ENCODE data around the gene ARF3.

ARF3 gene

DNA sequence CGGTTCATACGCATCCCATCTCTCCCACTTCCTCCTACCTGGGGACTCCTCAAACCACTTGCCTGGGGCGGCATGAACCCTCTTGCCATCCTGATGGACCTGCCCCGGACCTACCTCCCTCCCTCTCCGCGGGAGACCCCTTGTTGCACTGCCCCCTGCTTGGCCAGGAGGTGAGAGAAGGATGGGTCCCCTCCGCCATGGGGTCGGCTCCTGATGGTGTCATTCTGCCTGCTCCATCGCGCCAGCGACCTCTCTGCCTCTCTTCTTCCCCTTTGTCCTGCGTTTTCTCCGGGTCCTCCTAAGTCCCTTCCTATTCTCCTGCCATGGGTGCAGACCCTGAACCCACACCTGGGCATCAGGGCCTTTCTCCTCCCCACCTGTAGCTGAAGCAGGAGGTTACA lies 24.5 kb upstream of the ARF3 start:
- no peak for DNase-seq (ENCODE audit: low read depth)

DNA sequence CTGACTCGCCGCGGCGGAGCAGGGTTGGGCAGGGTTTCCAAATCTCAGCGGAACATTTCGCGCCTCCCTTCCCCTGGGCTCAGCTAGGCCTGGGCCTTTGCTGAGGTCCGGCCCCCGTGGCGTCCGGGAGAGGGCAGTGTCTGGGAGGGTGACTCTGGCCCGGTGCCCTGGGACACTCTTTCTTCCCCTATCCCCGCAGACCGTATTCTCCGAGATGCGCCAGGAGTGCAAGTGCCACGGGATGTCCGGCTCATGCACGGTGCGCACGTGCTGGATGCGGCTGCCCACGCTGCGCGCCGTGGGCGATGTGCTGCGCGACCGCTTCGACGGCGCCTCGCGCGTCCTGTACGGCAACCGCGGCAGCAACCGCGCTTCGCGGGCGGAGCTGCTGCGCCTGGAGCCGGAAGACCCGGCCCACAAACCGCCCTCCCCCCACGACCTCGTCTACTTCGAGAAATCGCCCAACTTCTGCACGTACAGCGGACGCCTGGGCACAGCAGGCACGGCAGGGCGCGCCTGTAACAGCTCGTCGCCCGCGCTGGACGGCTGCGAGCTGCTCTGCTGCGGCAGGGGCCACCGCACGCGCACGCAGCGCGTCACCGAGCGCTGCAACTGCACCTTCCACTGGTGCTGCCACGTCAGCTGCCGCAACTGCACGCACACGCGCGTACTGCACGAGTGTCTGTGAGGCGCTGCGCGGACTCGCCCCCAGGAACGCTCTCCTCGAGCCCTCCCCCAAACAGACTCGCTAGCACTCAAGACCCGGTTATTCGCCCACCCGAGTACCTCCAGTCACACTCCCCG lies 23.9 kb upstream of the ARF3 start:
- no peak for DNase-seq (ENCODE audit: low read depth)

DNA sequence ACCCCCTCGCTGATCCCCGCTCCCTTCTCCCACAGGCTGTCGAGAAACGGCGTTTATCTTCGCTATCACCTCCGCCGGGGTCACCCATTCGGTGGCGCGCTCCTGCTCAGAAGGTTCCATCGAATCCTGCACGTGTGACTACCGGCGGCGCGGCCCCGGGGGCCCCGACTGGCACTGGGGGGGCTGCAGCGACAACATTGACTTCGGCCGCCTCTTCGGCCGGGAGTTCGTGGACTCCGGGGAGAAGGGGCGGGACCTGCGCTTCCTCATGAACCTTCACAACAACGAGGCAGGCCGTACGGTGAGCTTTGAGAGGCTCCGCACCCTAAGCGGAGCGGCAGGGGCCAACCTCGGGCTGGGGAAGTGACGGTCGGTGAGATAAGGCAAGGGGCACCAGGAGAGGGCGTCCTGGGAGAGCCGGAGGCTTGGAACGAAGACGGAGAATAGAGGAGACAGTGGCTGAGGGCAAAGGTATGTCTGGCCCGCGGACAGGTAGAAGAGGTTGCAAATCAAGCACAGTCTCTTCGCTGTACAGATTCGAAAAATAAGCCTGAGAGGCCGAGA lies 23.2 kb upstream of the ARF3 start:
- no peak for DNase-seq (ENCODE audit: low read depth)

- DNase-seq (ENCODE audit: low read depth), result no peak
Measured at GRCh38 chr12:48979602-48980388, 22.5 kb upstream of the ARF3 start.

GRCh38 chr12:48978741-48979601 lies 21.7 kb upstream of the ARF3 start:
- no peak for DNase-seq (ENCODE audit: low read depth)

DNA sequence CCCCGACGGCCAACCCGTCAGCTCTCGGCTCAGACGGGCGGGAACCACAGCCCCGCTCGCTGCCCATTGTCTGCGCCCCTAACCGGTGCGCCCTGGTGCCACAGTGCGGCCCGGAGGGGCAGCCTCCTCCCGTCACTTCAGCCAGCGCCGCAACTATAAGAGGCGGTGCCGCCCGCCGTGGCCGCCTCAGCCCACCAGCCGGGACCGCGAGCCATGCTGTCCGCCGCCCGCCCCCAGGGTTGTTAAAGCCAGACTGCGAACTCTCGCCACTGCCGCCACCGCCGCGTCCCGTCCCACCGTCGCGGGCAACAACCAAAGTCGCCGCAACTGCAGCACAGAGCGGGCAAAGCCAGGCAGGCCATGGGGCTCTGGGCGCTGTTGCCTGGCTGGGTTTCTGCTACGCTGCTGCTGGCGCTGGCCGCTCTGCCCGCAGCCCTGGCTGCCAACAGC lies 21.0 kb upstream of the ARF3 start, which contains the start of gene WNT1:
WNT1 (plus strand) TSS at position 32 of the 450 bp plus-strand sequence; CDS start at position 361, 329 bp downstream.
- no peak for DNase-seq (ENCODE audit: low read depth)

DNA sequence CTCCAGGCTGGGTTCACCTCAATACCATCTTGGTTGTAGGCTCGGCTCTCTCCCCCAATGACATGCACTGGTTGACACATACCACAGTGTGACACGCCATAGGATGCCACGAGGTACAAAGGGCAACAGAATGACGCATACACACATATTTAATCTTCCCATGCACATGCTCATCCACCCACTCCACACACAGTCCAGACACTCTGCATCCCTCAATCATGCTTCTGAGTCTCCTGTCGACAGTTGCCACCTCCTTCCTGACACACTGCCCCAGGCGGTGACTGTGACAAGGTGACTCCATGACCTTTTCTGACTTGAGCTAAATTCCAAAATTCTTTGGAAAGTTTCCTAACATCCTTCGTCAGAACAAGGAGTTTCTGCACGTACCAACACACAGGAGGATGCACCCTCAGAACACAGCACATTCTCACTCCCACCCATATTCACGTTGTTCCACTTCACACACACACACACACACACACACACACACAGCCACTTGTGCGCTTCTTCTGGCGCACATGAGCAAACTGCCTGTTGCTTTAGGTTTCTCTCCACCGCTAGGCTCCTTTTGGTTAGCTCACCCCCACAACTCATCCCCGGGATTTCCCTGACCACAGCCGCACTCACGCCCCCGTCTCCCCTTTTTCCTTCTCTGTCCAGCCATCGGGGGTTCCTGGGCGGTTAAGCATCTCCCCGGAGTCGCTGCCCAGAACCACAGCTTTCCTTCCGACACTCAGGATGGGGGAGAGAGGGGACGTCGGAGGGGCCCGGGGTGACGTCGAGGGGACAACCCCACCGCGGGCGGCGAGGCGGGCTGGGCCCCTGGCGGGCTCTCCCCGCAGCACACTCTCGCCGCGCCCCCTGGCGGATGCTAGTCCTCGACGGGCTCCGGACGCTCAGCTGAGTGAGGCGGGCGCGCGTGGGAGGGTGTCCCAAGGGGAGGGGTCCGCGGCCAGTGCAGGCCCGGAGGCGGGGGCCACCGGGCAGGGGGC lies 20.3 kb upstream of the ARF3 start:
- DNase-seq (ENCODE audit: low read depth), result no peak

GRCh38 chr12:48973941-48974673 lies 16.8 kb upstream of the ARF3 start:
- no peak for DNase-seq (ENCODE audit: low read depth)

DNA sequence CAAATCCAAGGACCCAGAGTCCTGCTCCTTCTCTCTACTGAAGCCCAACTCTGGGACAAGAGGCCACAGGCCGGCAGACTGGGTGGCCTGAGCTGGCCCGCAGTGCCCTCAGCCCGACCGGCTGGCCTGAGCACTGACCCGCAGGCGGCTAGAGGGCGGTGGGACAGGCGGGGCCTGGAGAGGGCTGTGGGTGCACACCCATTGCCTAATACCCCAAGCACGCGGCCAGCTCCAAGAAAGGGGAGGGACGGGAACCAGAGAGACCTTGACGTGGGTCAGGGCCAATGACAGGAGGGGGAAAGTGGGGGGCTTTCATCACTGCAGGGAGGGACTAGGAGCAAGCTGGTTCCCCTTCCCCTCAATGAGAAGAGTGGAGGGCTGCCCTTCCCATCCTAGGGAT lies 16.2 kb upstream of the ARF3 start:
- DNase-seq (ENCODE audit: low read depth), result no peak

DNA sequence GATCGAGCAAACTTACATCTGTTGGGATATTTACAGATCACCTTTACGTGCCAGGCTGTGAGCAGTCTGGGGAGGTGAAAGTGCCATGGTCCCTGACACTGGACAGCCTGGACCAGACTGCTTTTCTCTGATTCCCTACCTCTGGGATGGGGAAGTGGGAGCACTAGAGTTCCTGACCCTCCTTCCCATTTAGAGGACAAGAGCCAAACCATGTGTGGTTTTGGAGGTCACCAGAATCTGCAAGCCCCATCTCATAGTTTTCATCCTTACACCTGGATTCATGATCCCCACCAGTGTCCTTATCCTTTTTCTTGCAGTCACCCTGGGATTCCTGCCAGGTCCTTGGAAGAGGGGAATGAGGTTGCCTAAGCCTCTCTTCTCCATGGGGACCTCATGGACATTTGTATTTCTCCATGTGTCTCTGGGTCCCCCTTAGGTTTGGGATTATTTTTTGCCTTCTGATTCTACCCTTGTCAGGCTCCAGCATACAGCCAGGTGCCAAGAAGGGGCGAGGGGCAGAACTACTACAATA lies 15.7 kb upstream of the ARF3 start:
- DNase-seq (ENCODE audit: low read depth), result no peak

GRCh38 chr12:48972213-48972951 lies 15.1 kb upstream of the ARF3 start:
- DNase-seq (ENCODE audit: low read depth), result no peak

GRCh38 chr12:48970702-48971334 lies 13.5 kb upstream of the ARF3 start:
- no peak for DNase-seq (ENCODE audit: low read depth)

DNA sequence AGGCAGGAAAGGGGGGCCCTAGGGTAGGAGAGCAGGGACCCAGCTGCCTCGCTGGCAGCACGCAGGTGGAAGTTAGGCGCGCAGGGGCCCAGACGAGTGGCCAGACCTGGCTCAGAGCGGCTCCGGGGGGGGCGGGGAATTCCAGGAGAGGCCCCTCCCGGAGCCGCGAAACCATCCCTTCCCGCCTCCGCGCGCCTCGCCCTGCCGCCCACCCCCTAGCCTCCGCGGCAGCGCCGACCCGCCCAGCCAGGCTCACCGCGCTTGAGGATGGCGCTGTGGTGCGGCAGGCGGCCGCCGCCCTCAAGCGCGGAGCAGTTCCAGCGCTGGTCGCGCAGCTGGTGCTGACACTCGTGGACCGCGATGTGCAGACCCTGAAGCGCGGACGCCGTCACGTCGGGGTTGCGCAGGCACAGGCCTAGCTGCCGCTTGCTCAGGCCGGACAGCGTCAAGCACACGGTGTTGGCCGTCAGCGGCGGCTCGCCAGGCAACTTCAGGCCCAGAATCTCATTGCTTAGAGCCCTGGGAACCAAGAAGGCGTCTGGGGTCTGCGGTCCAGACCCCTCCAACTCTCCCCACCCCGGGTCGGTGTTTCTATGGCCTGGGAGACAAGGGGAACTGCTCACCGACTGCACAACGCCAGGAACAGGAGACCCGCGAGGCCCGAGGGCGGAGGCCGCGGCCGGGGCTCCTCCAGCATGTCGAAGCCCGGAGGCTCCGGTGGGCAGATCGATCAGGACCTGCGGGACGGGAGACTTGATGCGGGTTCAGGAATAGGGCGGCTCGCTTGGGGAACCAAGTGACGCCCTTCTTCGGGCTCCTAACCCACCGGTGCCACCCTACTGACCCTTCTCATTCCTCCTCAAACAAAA lies 12.8 kb upstream of the ARF3 start:
- no peak for DNase-seq (ENCODE audit: low read depth)

GRCh38 chr12:48969160-48969771 lies 12.0 kb upstream of the ARF3 start:
- no peak for DNase-seq (ENCODE audit: low read depth)

- DNase-seq (ENCODE audit: low read depth), result no peak
Measured at GRCh38 chr12:48968467-48968866, 11.2 kb upstream of the ARF3 start.

DNA sequence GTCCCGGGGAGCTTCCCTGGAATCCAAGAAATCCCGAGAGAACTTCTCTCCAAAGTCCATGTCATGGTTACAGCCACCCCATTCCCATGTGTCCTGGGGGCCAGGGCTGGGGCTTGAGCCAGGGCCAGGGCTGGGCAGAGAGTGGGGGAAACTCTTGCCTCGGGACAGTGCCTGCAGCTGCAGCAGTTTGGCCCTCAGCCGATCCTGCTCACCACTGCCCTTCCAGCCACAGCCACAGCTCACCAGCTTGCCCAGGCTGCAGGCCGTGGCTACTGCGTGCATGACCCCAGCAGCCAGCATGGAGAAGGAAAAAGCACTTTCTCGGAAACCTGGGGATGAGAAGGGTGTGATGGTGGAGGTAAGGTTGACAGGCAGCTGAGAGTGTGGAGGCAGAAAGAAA lies 10.7 kb upstream of the ARF3 start:
- DNase-seq (ENCODE audit: low read depth), result no peak
